IPS-15b (cell line): Measurements from ENCODE around the gene MUC3A.
"Not testable (repeated sequence)": the region's sequence is repeated elsewhere in the genome, so short reads cannot be mapped to it uniquely, and the experiment has no call there.

Source experiments
- H3K27me3 ChIP-seq: one replicate; pipeline ENCODE4 v1.6.1; 2013; ENCODE audit warnings: low read length; ENCODE audit not compliant: control insufficient read depth, insufficient read depth
- H3K36me3 ChIP-seq: one replicate; pipeline ENCODE4 v1.6.1; 2013; ENCODE audit warnings: low read length; ENCODE audit not compliant: control insufficient read depth, insufficient read depth
- H3K4me1 ChIP-seq: one replicate; pipeline ENCODE4 v1.6.1; 2013; ENCODE audit warnings: mild to moderate bottlenecking, low read length; ENCODE audit not compliant: control insufficient read depth, insufficient read depth
- H3K4me3 ChIP-seq: one replicate; pipeline ENCODE4 v1.5.1; 2013; ENCODE audit warnings: low read depth, low read length
- H3K9ac ChIP-seq: one replicate; pipeline ENCODE4 v1.6.1; 2013; ENCODE audit warnings: low read depth, mild to moderate bottlenecking, low read length
- H3K9me3 ChIP-seq: one replicate; pipeline ENCODE4 v1.6.1; 2013; ENCODE audit warnings: mild to moderate bottlenecking, low read length; ENCODE audit not compliant: control insufficient read depth, insufficient read depth

Gene MUC3A, protein sequence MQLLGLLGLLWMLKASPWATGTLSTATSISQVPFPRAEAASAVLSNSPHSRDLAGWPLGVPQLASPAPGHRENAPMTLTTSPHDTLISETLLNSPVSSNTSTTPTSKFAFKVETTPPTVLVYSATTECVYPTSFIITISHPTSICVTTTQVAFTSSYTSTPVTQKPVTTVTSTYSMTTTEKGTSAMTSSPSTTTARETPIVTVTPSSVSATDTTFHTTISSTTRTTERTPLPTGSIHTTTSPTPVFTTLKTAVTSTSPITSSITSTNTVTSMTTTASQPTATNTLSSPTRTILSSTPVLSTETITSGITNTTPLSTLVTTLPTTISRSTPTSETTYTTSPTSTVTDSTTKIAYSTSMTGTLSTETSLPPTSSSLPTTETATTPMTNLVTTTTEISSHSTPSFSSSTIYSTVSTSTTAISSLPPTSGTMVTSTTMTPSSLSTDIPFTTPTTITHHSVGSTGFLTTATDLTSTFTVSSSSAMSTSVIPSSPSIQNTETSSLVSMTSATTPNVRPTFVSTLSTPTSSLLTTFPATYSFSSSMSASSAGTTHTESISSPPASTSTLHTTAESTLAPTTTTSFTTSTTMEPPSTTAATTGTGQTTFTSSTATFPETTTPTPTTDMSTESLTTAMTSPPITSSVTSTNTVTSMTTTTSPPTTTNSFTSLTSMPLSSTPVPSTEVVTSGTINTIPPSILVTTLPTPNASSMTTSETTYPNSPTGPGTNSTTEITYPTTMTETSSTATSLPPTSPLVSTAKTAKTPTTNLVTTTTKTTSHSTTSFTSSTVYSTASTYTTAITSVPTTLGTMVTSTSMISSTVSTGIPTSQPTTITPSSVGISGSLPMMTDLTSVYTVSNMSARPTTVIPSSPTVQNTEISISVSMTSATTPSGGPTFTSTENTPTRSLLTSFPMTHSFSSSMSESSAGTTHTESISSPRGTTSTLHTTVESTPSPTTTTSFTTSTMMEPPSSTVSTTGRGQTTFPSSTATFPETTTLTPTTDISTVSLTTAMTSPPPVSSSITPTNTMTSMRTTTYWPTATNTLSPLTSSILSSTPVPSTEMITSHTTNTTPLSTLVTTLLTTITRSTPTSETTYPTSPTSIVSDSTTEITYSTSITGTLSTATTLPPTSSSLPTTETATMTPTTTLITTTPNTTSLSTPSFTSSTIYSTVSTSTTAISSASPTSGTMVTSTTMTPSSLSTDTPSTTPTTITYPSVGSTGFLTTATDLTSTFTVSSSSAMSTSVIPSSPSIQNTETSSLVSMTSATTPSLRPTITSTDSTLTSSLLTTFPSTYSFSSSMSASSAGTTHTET (N-terminal part only)

DNA sequence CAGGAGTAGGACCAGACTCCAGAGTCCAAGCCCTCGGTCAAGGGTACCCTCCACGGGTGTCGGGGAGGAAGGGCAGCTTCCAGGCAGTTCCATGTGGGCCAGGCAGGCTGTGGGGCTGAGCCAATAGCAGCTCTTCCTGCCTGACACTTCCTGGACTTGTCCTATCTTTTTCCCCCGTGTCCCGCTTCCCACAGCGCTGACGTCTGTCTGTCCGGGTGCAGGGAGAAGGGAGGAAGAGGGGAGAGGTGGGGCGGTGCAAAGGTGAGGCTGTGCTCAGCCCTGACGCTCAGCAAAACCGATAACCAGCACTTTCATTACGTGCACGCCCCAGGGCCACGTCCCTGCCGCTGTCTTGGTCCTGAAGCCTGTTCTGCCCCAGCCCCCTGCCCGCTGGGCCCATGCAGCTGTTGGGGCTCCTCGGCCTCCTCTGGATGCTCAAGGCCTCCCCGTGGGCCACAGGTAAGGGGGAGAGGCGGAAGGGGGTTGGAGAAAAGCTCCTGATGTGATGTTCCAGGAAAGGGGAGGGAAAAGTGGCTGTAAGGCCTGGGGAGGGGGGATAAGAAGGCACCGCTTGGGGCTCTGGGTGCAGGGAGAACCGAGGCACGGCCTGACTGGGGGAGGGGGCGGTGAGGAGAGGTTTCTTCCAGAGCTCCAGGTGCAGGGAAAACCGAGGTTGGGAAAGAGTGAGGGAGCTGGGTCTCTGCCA, at the start of gene MUC3A:
MUC3A (plus strand) TSS at position 308 of the 706 bp plus-strand sequence; CDS start at position 399, 91 bp downstream.
- Histone ChIP-seq H3K4me3 (peak within 1 kb of the TSS; percentile 40), H3K9ac (peak within 1 kb of the TSS; percentile 8), H3K9me3 (no peaks in the 10 kb centered on the region), H3K27me3 (no peaks in the 10 kb centered on the region), H3K4me1 (peaks cover 29% of the 10 kb centered on the region), H3K36me3 (no peaks in the 10 kb centered on the region)

DNA sequence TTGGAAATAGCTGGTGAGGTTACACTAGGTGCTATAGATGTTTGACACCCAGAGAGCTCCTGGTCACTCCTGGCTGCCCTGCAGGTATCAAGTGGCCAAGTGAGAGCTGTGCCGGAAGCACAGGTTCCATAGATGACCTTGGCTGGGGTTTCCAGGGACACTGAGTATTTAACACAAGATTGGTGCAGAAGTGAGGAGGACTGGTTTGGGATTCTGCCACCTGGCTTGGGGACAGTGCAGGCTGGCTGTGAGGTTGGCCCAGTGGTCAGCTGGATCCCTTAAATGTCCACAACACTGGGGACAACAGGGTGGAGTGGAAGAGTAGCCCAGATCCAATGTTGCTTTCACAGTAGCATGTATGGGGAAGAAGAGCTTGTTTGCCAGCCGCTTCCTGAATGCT, 48.4 kb upstream of the MUC3A start:
- Histone ChIP-seq H3K27me3 (peaks cover 9% of the 10 kb centered on the region), H3K4me1 (peaks cover 4% of the 10 kb centered on the region), H3K4me3 (no peak overlapping the region), H3K9ac (no peak overlapping the region), H3K36me3 (no peaks in the 10 kb centered on the region), H3K9me3 (no peaks in the 10 kb centered on the region)

DNA sequence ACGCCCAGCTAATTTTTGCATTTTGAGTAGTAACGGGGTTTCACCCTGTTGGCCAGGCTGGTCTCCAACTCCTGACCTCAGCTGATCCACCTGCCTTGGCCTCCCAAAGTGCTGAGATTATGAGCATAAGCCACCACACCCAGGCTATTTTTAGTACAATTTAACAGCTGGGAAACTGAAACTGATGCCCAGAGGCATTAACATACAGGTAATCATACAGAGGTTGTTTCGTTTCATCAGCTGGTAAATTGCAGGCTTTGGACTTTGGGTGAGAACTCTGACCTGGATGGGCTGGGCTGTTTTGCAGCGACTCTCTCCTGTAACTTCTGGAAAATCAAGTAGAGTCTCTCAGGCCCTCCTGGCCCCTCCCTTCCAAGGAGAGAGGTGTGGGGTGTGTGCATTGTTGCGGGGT, 47.4 kb upstream of the MUC3A start:
- Histone ChIP-seq H3K9ac (no peak overlapping the region), H3K27me3 (peaks cover 3% of the 10 kb centered on the region), H3K9me3 (no peaks in the 10 kb centered on the region), H3K4me1 (no peaks in the 10 kb centered on the region), H3K4me3 (no peak overlapping the region), H3K36me3 (no peaks in the 10 kb centered on the region)

DNA sequence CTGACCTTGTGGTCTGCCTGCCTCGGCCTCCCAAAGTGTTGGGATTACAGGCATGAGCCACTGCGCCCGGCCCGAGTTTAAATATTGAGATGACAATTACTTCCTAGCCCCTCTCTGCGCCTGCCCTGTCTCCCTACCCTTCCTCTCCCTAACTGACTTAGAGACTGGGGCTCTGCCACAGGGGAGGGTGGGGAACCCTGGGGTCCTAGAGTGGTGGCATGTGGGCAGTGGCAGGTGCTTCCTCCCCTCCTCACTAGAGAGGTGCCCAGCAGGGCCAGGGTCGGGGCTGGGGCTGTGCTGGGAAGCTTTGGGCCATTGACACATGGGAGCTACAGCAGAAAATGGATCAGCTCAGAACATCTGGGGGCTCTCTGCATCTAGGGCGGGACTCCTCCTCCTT, 46.7 kb upstream of the MUC3A start:
- Histone ChIP-seq H3K36me3 (no peaks in the 10 kb centered on the region), H3K4me1 (no peaks in the 10 kb centered on the region), H3K4me3 (no peak overlapping the region), H3K9me3 (no peaks in the 10 kb centered on the region), H3K27me3 (peaks cover 3% of the 10 kb centered on the region), H3K9ac (no peak overlapping the region)

DNA sequence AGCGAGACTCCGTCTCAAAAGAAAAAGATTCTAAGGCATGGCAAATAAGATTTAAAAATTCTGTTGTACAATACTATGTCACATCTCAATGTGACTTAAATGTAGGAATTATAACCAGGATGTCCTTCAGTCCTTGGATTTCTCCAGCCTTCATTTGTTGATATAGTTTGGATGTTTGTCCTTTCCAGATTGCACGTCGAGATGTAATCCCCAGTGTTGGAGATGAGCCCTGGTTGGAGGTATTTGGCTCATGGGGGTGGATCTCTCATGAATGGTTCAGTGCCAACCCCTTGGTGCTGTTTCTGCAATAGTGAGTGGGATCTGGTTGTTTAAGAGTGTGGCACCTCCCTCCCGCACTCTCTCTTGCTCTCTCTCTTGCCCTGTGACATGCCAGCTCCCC, 40.8 kb upstream of the MUC3A start:
- Histone ChIP-seq H3K27me3 (no peaks in the 10 kb centered on the region), H3K4me1 (no peaks in the 10 kb centered on the region), H3K36me3 (no peaks in the 10 kb centered on the region), H3K9me3 (no peaks in the 10 kb centered on the region), H3K9ac (no peak overlapping the region), H3K4me3 (no peak overlapping the region)

DNA sequence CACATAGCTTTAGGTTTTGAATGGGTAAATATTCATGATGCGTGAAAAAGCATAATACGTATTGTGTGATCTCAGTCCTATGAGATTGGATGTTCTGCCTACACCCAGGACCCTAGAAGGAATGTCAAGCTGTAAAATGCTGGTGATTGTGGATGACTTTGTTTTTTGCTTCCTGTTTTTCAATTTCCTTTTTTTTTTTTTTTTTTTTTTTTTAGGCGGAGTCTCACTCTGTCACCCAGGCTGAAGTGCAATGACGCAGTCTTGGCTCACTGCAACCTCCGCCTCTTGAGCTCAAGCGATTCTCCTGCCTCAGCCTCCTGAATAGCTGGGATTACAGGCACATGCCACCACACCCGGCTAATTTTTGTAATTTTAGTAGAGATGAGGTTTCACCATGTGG, 38.9 kb upstream of the MUC3A start:
- not testable (repeated sequence) for H3K4me3 ChIP-seq, H3K4me1 ChIP-seq, H3K36me3 ChIP-seq, H3K9ac ChIP-seq, H3K27me3 ChIP-seq, H3K9me3 ChIP-seq

DNA sequence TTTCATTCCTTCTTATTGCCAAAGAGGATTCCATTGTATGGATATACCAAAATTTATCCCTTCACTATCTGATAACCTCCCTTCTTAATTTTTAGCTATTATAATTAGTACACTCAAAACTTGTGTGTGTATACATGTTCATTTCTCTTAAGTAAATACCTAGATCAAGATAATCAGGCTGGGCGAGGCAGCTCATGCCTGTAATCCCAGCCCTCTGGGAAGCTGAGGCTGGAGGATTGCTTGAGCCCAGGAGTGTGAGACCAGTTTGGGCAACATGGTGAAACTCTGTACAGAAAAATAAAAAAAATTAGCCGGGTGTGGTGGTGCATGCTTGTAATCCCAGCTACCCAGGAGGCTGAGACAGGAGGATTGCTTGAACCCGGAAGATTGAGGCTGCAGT, 37.9 kb upstream of the MUC3A start:
- H3K4me1 ChIP-seq, result no peaks in the 10 kb centered on the region
- no peaks in the 10 kb centered on the region for H3K36me3 ChIP-seq
- H3K9me3 ChIP-seq, result no peaks in the 10 kb centered on the region
- H3K9ac ChIP-seq, result no peak overlapping the region
- no peak overlapping the region for H3K4me3 ChIP-seq
- no peaks in the 10 kb centered on the region for H3K27me3 ChIP-seq

DNA sequence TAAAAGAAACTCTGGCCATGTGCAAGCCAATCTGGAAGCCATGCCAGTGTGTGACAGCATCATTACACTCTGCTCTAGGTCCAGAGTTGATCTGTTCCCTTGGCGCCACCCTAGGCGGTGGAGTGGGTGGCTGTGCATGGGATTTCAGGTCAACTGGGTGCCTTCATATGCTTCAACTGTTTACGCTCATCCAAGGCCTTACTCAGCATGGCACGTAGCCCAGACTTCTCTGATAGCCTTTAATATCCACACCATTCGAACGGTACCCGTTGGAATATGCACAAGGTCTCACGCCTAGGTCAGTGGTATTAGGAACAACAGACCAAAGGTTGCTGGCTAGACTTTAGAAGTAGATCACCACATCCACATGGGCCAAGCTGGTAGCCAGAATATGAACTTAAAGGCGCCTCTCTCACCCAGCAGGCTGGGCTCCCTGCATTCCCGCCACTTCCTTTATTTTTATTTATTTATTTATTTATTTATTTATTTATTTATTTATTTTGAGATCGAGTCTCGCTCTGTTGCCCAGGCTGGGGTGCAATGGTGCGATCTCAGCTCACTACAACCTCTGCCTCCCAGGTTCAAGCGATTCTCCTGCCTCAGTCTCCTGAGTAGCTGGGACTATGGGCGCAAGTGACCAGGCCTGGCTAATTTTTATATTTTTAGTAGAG, 35.0 kb upstream of the MUC3A start:
- Histone ChIP-seq H3K27me3 (no peaks in the 10 kb centered on the region), H3K4me1 (peaks cover 2% of the 10 kb centered on the region), H3K9ac (no peak overlapping the region), H3K36me3 (no peaks in the 10 kb centered on the region), H3K4me3 (no peak overlapping the region), H3K9me3 (no peaks in the 10 kb centered on the region)

DNA sequence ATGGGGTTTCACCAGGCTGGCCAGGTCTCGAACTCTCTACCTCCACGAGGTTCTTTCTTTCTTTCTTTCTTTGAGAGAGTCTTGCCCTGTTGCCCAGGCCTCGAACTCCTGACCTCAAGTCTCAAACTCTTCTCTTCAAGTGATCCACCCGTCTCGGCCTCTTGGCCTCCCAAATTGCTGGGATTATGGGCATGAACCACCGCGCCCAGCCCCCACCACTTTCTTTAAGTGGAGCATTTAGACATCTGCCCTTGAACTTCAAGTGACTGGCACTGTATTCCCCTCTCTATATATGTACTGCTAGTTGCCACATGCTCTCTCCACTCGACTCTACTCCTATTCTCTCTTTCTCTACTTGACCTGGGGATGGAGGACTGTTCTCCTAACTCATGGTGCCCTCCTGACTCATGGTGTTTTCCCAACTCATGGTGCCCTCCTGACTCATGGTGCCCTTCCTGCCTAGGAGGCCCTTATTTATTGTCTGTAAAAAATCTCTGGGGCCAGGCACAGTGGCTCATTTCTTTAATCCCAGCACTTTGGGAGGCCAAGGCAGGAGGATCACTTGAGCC, 34.4 kb upstream of the MUC3A start:
- Histone ChIP-seq H3K27me3 (no peaks in the 10 kb centered on the region), H3K9ac (no peak overlapping the region), H3K4me3 (no peak overlapping the region), H3K9me3 (no peaks in the 10 kb centered on the region), H3K4me1 (peaks cover 2% of the 10 kb centered on the region), H3K36me3 (no peaks in the 10 kb centered on the region)

DNA sequence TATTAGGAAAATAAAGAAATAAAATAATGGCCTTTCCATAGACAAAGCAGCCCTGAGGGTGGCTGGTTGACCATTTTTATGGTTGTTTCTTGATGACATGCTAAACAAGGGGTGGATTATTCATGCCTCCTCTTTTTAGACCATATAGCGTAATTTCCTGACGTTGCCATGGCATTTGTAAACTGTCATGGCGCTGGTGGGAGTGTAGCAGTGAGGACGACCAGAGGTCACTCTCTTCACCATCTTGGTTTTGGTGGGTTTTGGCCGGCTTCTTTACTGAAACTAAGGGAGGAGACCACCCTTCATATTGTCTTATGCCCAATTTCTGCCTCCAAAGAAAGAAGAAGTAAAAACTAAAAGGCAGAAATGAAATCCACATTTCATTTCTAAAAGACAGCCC, 30.0 kb upstream of the MUC3A start:
- not testable (repeated sequence) for H3K9ac ChIP-seq, H3K9me3 ChIP-seq, H3K4me3 ChIP-seq, H3K36me3 ChIP-seq, H3K4me1 ChIP-seq, H3K27me3 ChIP-seq
